Urinary bladder (tissue), 4 donors: ENCODE data around the gene TNFSF11. TPM values are rescaled to one million over a fixed set of nuclear protein-coding genes. Genes with fewer than 3 reads are reported as not detected.

ENCODE experiments used
- DNase-seq: peaks from one replicate; pipeline ENCODE4 v3.0.0-alpha.2; 2015; ENCODE audit errors: extremely low spot score
- H3K27ac ChIP-seq: one replicate; pipeline ENCODE4 v1.5.1; 2013; ENCODE audit warnings: low read depth, mild to moderate bottlenecking, moderate library complexity
- H3K36me3 ChIP-seq: one replicate; pipeline ENCODE4 v1.6.1; 2013; ENCODE audit warnings: mild to moderate bottlenecking, moderate library complexity; ENCODE audit not compliant: insufficient read depth
- H3K4me1 ChIP-seq: one replicate; pipeline ENCODE4 v1.6.1; 2013; ENCODE audit warnings: mild to moderate bottlenecking, moderate library complexity; ENCODE audit not compliant: insufficient read depth
- H3K4me3 ChIP-seq: one replicate; pipeline ENCODE4 v1.5.1; 2013; ENCODE audit warnings: low read depth, low read length
- WGBS: extraction: QIAGEN DNeasy Blood & Tissue Kit; methylation state at CpG from one replicate; pipeline ENCODE4 v1.1.7; 2013; 5-methylcytosine and 5-hydroxymethylcytosine counted together
- polyA plus RNA-seq: library from polyadenylated mRNA; stranded (reverse); fragments of 200-250 nt; gene quantifications from one replicate; pipeline ENCODE4 v1.2.3, GENCODE V29; 2013
- total RNA-seq: library from RNA; depleted of rRNA; stranded (reverse); fragments of >200 nt; gene quantifications from one replicate; pipeline ENCODE4 v1.2.3, GENCODE V29; 2014
- donor health status: healthy with polysubstance abuse.
- donor health status: healthy.

Gene TNFSF11
- total and polyA plus RNA-seq, 2 donors = 0.26 to 0.47 TPM

DNA sequence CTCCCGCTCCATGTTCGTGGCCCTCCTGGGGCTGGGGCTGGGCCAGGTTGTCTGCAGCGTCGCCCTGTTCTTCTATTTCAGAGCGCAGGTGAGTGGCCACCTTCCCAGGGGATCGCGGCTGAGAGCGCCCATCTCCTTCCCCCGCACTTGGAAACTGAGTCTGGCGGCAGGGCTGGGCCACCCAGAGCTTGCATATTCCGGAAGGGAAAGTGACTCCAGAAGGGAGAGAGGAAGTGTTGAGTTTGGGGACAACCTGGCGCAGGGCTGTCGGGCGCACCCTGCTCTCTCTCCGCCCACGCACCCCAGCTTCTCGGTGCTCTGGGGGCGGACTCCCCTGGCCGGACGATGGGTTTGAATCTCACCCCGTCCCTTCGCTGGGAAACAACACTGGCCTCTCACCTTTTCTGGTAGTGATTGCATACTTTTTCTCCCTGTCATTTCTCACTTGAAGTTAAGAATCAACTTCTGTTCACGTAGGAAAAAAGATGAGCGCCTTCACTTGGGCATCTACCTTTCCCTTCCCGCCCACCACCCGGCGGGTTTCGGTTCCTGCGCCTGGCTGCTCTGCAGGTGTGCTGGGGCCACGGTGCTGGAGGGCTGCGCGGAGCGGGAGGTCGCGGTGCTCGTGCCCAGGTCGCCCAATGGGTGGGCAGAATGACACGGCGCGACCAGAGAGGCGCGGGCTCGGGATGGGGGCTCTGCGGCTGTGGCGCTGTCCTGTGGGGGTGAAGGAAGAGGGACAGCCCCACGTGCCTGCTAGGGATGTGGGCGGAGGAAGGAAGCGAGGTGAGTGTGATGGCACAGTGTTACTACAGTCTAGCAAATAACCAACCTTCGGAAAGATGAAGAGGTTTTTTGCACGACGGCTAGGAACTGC, 721 bp downstream of the TNFSF11 start:
- 3% methylated on average over 51 of the region's 51 CpGs for WGBS
- Histone ChIP-seq H3K4me3 (peak overlapping the region; percentile 40), H3K36me3 (no peaks in the 10 kb centered on the region), H3K4me1 (no peaks in the 10 kb centered on the region), H3K27ac (no peak overlapping the region)
- DNase-seq = no peak

DNA sequence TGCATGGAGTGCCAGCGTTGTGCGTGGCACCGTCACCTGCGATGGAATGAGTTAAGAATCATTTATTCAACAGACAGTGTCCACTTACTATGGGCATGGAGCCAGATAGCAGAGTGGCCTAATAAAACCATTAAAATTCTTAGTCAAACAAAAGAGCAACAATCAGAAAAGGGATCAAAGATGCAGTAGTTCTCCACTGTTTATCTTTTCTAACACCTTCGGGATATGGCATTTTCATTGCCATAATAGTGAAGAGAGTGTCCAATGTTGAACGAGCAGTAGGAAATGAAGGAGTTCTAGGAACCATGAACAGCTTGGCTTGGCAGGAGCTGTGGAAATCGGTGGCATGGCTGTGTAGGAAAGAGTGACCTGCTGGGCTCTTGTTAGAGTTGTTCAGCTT, 2.0 kb downstream of the TNFSF11 start:
- Histone ChIP-seq H3K27ac (no peak overlapping the region), H3K36me3 (no peaks in the 10 kb centered on the region), H3K4me1 (no peaks in the 10 kb centered on the region), H3K4me3 (no peak overlapping the region)
- WGBS = 77% methylated on average over 7 of the region's 7 CpGs
- no peak for DNase-seq

GRCh38 chr13:42577538-42577937, 3.6 kb downstream of the TNFSF11 start:
- Histone ChIP-seq H3K36me3 (no peaks in the 10 kb centered on the region), H3K4me1 (no peaks in the 10 kb centered on the region), H3K4me3 (no peak overlapping the region), H3K27ac (no peak overlapping the region)
- no peak for DNase-seq
- 57% methylated on average over 4 of the region's 4 CpGs for WGBS

DNA sequence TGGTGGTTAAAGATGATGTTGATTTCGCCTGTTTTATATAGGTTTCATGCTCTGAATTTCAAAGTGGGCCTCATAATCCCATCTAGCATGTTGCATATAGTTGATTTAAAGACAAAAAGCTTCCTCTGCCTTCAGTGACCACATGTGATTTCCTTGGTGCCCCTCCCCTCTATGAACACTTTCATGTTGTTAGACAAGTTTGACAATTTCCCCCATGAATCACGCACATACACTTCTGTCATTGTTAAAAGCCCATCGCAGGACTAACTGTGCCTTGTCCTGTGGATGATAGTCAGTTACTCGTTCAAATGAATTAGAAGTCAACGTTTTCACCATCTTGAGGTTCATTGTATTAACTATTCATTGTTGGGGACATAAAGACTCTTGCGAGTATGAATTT, 6.7 kb downstream of the TNFSF11 start:
- 67% methylated on average over 6 of the region's 6 CpGs for WGBS

GRCh38 chr13:42581427-42581826, 7.5 kb downstream of the TNFSF11 start:
- DNase-seq = no peak
- Histone ChIP-seq H3K27ac (no peak overlapping the region), H3K4me3 (no peak overlapping the region), H3K36me3 (no peaks in the 10 kb centered on the region), H3K4me1 (no peaks in the 10 kb centered on the region)
- 87% methylated on average over 4 of the region's 4 CpGs for WGBS

More for the DNA sequence above, 6.7 kb downstream of the TNFSF11 start:
- Histone ChIP-seq H3K36me3 (no peaks in the 10 kb centered on the region), H3K4me3 (no peak overlapping the region), H3K27ac (no peak overlapping the region), H3K4me1 (no peaks in the 10 kb centered on the region)
- DNase-seq = no peak

GRCh38 chr13:42591602-42592001, 17.6 kb downstream of the TNFSF11 start:
- Histone ChIP-seq H3K4me1 (no peaks in the 10 kb centered on the region), H3K36me3 (no peaks in the 10 kb centered on the region), H3K27ac (no peak overlapping the region), H3K4me3 (no peak overlapping the region)
- 96% methylated on average over 4 of the region's 4 CpGs for WGBS
- DNase-seq = no peak

DNA sequence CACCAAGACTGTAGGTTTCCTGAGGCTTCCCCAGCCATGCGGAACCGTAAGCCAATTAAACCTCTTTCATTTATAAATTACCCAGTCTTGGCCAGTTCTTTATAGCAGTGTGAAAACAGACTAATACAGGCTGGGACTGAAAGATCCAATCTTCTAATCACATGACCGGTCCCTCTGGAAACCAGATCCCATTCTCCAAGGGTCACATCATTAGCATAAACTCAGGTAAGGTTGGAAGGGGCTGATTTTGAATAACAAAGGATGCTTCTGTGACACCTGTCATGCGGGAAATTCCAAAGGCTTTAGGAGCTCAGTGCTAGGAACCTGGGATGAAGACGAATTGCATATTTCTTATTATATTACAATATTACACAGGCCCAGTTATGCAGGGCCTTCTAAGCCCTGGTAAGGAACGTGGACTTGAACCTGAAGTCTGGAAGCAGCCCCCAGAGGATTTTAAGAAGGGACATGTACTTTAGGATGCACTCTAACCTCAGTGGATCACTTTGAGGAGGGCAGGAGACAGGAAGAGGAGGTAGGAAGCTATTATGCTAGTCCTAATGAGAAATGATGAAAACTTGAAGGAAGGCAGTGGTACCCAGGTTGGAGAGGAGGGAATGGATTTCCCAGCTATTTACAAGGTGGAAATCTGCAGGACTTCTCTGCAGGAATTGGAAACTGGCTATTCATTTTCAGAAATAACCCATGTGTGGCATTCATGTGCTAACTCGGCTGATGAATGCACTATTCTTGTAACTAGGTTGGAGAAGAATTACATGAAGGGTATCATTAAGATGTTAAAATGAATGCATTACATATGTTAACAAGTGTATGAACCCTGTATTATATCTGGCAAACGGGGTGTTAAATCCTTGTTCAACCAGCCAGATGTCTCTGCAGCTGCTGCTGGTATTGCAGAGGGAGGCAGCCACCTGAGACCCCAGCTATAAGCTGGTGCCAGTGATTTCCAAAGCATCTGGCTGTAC, 19.3 kb downstream of the TNFSF11 start:
- 73% methylated on average over 8 of the region's 8 CpGs for WGBS

DNA sequence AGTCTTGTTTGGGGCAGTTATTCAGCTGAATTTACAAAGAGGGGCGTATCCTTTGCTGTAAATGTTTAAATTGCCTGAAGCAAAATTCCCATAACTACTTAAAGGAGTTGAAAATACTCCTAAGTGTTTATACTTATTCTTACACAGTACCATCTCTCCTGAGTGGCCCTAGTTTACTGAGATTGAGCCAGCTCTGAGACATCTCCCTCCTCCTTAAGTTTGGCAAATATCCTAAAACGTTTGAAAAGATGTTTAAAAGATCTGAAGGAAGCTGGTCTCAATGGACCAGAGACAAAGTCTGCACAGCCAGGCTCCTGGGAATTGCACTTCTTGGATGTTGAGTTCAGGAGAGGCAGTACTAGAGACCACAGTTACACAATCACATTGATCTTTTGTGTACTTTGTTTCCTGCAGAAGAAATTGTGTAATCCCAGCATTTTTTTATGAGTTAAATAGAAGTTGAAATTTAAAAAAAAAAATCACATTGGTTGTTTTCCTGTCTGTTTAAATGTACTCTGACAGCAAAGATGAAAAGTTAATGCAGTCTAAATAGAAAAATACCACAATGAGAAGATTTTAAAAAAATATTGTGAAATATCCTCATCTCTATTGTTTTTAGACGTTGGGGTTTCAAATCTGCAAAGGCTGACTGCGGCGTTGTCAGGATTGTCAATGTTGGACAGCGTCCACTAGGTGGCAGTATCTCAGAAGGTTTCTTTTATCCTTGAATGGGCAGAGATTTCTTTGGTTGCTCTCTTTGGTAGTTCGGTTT, 20.7 kb downstream of the TNFSF11 start:
- WGBS = 12% methylated on average over 7 of the region's 7 CpGs
- Histone ChIP-seq H3K4me1 (no peaks in the 10 kb centered on the region), H3K27ac (no peak overlapping the region), H3K36me3 (no peaks in the 10 kb centered on the region), H3K4me3 (no peak overlapping the region)
- peak; percentile 51 for DNase-seq

More for the DNA sequence above, 19.3 kb downstream of the TNFSF11 start:
- Histone ChIP-seq H3K4me3 (no peak overlapping the region), H3K36me3 (no peaks in the 10 kb centered on the region), H3K4me1 (no peaks in the 10 kb centered on the region), H3K27ac (no peak overlapping the region)
- DNase-seq = no peak

- no peak for DNase-seq
- Histone ChIP-seq H3K4me1 (no peaks in the 10 kb centered on the region), H3K27ac (no peak overlapping the region), H3K36me3 (no peaks in the 10 kb centered on the region), H3K4me3 (no peak overlapping the region)
- WGBS = 78% methylated on average over 4 of the region's 4 CpGs
Measured at GRCh38 chr13:42595253-42595571, 21.3 kb downstream of the TNFSF11 start.

DNA sequence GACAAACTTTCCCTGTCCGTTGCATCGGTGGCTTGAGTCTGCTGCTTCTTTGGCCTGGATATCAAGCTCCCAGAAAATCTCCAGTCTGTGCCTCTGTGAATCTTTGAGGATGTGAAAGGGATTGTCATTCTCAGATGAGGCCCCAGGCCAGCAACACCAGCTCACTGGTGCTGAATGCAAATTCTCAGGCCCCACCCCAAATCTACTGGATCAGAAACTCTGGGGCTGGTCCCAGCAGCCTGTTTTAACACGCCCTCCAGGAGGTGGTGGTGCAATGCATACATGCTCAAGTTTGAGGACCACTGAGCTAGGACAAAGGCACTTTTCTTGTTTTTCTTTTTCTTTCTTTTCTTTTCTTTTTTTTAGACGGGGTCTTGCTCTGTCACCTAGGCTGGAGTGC, 23.6 kb downstream of the TNFSF11 start:
- WGBS = 81% methylated on average over 4 of the region's 4 CpGs
- Histone ChIP-seq H3K4me1 (no peaks in the 10 kb centered on the region), H3K4me3 (no peak overlapping the region), H3K27ac (no peak overlapping the region), H3K36me3 (no peaks in the 10 kb centered on the region)
- no peak for DNase-seq

GRCh38 chr13:42600943-42601342, 27.0 kb downstream of the TNFSF11 start:
- WGBS = 85% methylated on average over 1 of the region's 1 CpG
- Histone ChIP-seq H3K36me3 (no peaks in the 10 kb centered on the region), H3K4me3 (no peak overlapping the region), H3K4me1 (no peaks in the 10 kb centered on the region), H3K27ac (no peak overlapping the region)
- DNase-seq = no peak

DNA sequence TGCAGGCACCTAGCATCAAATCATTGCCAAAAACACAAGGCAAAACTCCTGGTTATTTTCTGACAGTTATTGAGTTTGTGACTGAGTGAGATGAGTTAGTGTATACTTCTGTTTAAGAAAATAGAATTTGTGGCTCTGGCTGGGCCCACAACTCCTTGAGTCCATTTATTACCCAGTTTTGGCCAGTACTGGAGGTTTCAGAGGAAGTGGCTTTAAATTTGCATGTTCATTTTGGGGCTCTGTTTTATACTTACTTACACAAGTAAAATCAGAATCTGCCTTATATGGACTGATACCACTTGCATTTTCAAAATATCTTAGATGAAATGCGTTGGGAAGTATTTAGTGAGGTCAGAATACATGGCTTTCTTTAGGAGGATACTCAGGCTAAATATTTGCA, 29.0 kb downstream of the TNFSF11 start:
- WGBS = 38% methylated on average over 1 of the region's 1 CpG
- no peaks in the 10 kb centered on the region for H3K4me1 ChIP-seq
- H3K4me3 ChIP-seq = no peak overlapping the region
- DNase-seq = no peak
- H3K36me3 ChIP-seq = no peaks in the 10 kb centered on the region
- no peak overlapping the region for H3K27ac ChIP-seq

- no peaks in the 10 kb centered on the region for H3K36me3 ChIP-seq
- H3K27ac ChIP-seq = no peak overlapping the region
- no peaks in the 10 kb centered on the region for H3K4me1 ChIP-seq
- WGBS = 87% methylated on average over 2 of the region's 2 CpGs
- H3K4me3 ChIP-seq = no peak overlapping the region
- DNase-seq = no peak
Measured at GRCh38 chr13:42603571-42603970, 29.6 kb downstream of the TNFSF11 start.
